ENCODE measurements around the gene FAM47E. TPM values are rescaled to one million over a fixed set of nuclear protein-coding genes. Genes with fewer than 3 reads are reported as not detected.
"Not testable (repeated sequence)": the region's sequence is repeated elsewhere in the genome, so short reads cannot be mapped to it uniquely, and the experiment has no call there.

Gene FAM47E
- total and polyA plus RNA-seq, 2 of the 13 experiments (the other 11 are each of a cell fraction or from before 2014, with no cell fraction given): 0.33 to 0.66 TPM

GRCh38 chr4:76238701-76239100, 12.8 kb upstream of the FAM47E start:
- H2AFZ ChIP-seq (ENCODE audit: low read length): no peak overlapping the region
- POLR2A ChIA-PET: no interaction called here
- no peaks in the 10 kb centered on the region for H3K27me3 ChIP-seq (ENCODE audit: control insufficient read depth in 1 of 2, insufficient read depth in 2 of 2, low read length in 2 of 2)
- no peaks in the 10 kb centered on the region for H3K79me2 ChIP-seq (ENCODE audit: insufficient read depth, low read length)
- H3K36me3 ChIP-seq (replicated peaks in 1 of 2; ENCODE audit: control insufficient read depth in 1 of 2, insufficient read depth in 2 of 2, low read length in 2 of 2): no peaks in the 10 kb centered on the region
- H3K27ac ChIP-seq (ENCODE audit: extremely low read length, insufficient read depth, low read length): no peak overlapping the region
- no peak overlapping the region for H3K4me3 ChIP-seq (replicated peaks in 1 of 3; ENCODE audit: insufficient read depth in 1 of 3, low read depth in 2 of 3, low read length in 3 of 3)
- FAIRE-seq (no peak), ATAC-seq (no peak), DNase-seq (ENCODE audit: low spot score) (no peak)
- in situ Hi-C loops (cut with HindIII; ENCODE audit: extremely low pct_ligation_motif_present, low pct_unique_long_range_greater_than_20kb): no loop called here
- peaks cover 12% of the 10 kb centered on the region for H3K4me1 ChIP-seq (ENCODE audit: insufficient read depth, low read length)
- no peaks in the 10 kb centered on the region for H3K9me3 ChIP-seq (ENCODE audit: low read length)
- H3K4me2 ChIP-seq (ENCODE audit: low read depth, low read length): no peak overlapping the region
- no peak overlapping the region for H3K9ac ChIP-seq (ENCODE audit: insufficient read depth, low read depth, low read length)
- intact Hi-C loops (cut with micrococcal nuclease; ENCODE audit: unreplicated experiment): no loop called here
- no peak for TF ChIP-seq SOX13 (IDR thresholded peaks at IDR 0.05)
- TF ChIP-seq SOX13 (CRISPR knock-in tag; conservative IDR thresholded peaks at IDR 0.05 in 1 of 2, IDR thresholded peaks at IDR 0.05 in 1 of 2): no peak
- TF ChIP-seq, protein P1, sequence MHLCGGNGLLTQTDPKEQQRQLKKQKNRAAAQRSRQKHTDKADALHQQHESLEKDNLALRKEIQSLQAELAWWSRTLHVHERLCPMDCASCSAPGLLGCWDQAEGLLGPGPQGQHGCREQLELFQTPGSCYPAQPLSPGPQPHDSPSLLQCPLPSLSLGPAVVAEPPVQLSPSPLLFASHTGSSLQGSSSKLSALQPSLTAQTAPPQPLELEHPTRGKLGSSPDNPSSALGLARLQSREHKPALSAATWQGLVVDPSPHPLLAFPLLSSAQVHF (CRISPR knock-in tag; IDR thresholded peaks at IDR 0.05): no peak
- TF ChIP-seq MEF2D (CRISPR knock-in tag; IDR thresholded peaks at IDR 0.05): no peak
- no peak for TF ChIP-seq CREB3 (CRISPR knock-in tag; IDR thresholded peaks at IDR 0.05)
- CTCF ChIA-PET (ENCODE audit: low intra/inter-chr PET ratio, low total read pairs): no interaction called here
- BruUV-seq (replicated peaks): no TSS peak
- no peaks in the 10 kb centered on the region for H4K20me1 ChIP-seq (ENCODE audit: insufficient read depth, low read length)

GRCh38 chr4:76240236-76240635, 11.3 kb upstream of the FAM47E start:
- Histone ChIP-seq H3K79me2 (ENCODE audit: insufficient read depth, low read length) (no peaks in the 10 kb centered on the region), H3K27me3 (ENCODE audit: control insufficient read depth in 1 of 2, insufficient read depth in 2 of 2, low read length in 2 of 2) (no peaks in the 10 kb centered on the region), H3K4me1 (ENCODE audit: insufficient read depth, low read length) (peaks cover 12% of the 10 kb centered on the region), H3K4me2 (ENCODE audit: low read depth, low read length) (no peak overlapping the region), H3K4me3 (replicated peaks in 1 of 3; ENCODE audit: insufficient read depth in 1 of 3, low read depth in 2 of 3, low read length in 3 of 3) (no peak overlapping the region), H2AFZ (ENCODE audit: low read length) (no peak overlapping the region), H3K9ac (ENCODE audit: insufficient read depth, low read depth, low read length) (no peak overlapping the region), H3K36me3 (replicated peaks in 1 of 2; ENCODE audit: control insufficient read depth in 1 of 2, insufficient read depth in 2 of 2, low read length in 2 of 2) (no peaks in the 10 kb centered on the region), H4K20me1 (ENCODE audit: insufficient read depth, low read length) (no peaks in the 10 kb centered on the region), H3K9me3 (ENCODE audit: low read length) (no peaks in the 10 kb centered on the region), H3K27ac (ENCODE audit: extremely low read length, insufficient read depth, low read length) (no peak overlapping the region)
- DNase-seq (ENCODE audit: low spot score) (no peak), ATAC-seq (no peak), FAIRE-seq (no peak)
- no TSS peak for BruUV-seq (replicated peaks)
- intact Hi-C loops (cut with micrococcal nuclease; ENCODE audit: unreplicated experiment): no loop called here
- POLR2A ChIA-PET: no interaction called here
- 61% methylated on average over 2 of the region's 2 CpGs for WGBS (ENCODE audit: low lambda C conversion rate)
- CTCF ChIA-PET (ENCODE audit: low intra/inter-chr PET ratio, low total read pairs): no interaction called here
- TF ChIP-seq SNRNP70 (IDR thresholded peaks at IDR 0.05; ENCODE audit: low read depth, low read length) (no peak), ZC3H13 (CRISPR knock-in tag; IDR thresholded peaks at IDR 0.05) (no peak), ZFP82 (CRISPR knock-in tag; IDR thresholded peaks at IDR 0.05; ENCODE audit: borderline replicate concordance) (no peak), ELF4 (CRISPR knock-in tag; IDR thresholded peaks at IDR 0.05; ENCODE audit: borderline replicate concordance) (no peak), ARNTL (CRISPR knock-in tag; IDR thresholded peaks at IDR 0.05) (no peak), ZNF672 (CRISPR knock-in tag; IDR thresholded peaks at IDR 0.05) (no peak), NFRKB (IDR thresholded peaks at IDR 0.05) (no peak), TP53 (CRISPR knock-in tag; conservative IDR thresholded peaks at IDR 0.05) (no peak)
- in situ Hi-C loops (cut with HindIII; ENCODE audit: extremely low pct_ligation_motif_present, low pct_unique_long_range_greater_than_20kb): no loop called here

DNA sequence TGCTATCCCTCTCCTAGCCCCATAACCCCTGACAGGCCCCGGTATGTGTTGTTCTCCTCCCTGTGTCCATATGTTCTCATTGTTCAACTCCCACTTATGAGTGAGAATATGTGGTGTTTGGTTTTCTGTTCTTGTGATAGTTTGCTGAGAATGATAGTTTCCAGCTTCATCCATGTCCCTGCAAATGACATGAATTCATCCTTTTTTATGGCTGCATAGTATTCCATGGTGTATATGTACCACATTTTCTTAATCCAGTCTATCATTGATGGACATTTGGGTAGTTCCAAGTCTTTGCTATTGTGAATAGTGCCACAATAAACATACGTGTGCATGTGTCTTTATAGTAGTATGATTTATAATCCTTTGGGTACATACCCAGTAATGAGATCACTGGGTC, 7.6 kb upstream of the FAM47E start:
- H3K9me3 ChIP-seq (ENCODE audit: low read length); H3K36me3 ChIP-seq (replicated peaks in 1 of 2; ENCODE audit: control insufficient read depth in 1 of 2, insufficient read depth in 2 of 2, low read length in 2 of 2); POLR2A ChIA-PET; H3K27ac ChIP-seq (ENCODE audit: extremely low read length, insufficient read depth, low read length); H3K79me2 ChIP-seq (ENCODE audit: insufficient read depth, low read length); H3K4me2 ChIP-seq (ENCODE audit: low read depth, low read length); ATAC-seq; H3K4me1 ChIP-seq (ENCODE audit: insufficient read depth, low read length); CTCF ChIA-PET (ENCODE audit: low intra/inter-chr PET ratio, low total read pairs); H3K9ac ChIP-seq (ENCODE audit: insufficient read depth, low read depth, low read length); FAIRE-seq; H4K20me1 ChIP-seq (ENCODE audit: insufficient read depth, low read length); DNase-seq (ENCODE audit: low spot score); intact Hi-C loops (cut with micrococcal nuclease; ENCODE audit: unreplicated experiment); H3K27me3 ChIP-seq (ENCODE audit: control insufficient read depth in 1 of 2, insufficient read depth in 2 of 2, low read length in 2 of 2); H3K4me3 ChIP-seq (replicated peaks in 1 of 3; ENCODE audit: insufficient read depth in 1 of 3, low read depth in 2 of 3, low read length in 3 of 3); in situ Hi-C loops (cut with HindIII; ENCODE audit: extremely low pct_ligation_motif_present, low pct_unique_long_range_greater_than_20kb); H2AFZ ChIP-seq (ENCODE audit: low read length); BruUV-seq (replicated peaks): not testable (repeated sequence)
- WGBS (ENCODE audit: low lambda C conversion rate): 74% methylated on average over 2 of the region's 2 CpGs
